Spleen (tissue), 7 donors: ENCODE measurements around the gene PLEKHH1.

ENCODE experiments used
- CTCF ChIP-seq, 11 experiments: fragments of 200-600 bp in 7 of 11; fragments of 450-650 bp in 4 of 11; sonication (generic) in 4 of 11; IDR thresholded peaks in 8 of 11; conservative IDR thresholded peaks in 3 of 11; 1 replicate in 7 of 11; 2 replicates in 4 of 11; pipeline versions ENCODE4 v1.4.0 to v1.8.0; 2016 to 2021; ENCODE audit warnings: antibody characterized with exemption in 11 of 11, inconsistent platforms in 4 of 11, mild to moderate bottlenecking in 1 of 11
- POLR2A ChIP-seq, 3 donors: fragments of 450-650 bp; IDR thresholded peaks; one replicate each; pipeline ENCODE4 v1.5.1; 2017; ENCODE audit warnings: antibody characterized with exemption in 3 of 3, mild to moderate bottlenecking in 1 of 3
- donor health status: DM: no; HTN: no; CAD: no; lungs with moderate emphysema.
- donor health status: DM: no; HTN: no; CAD: no.
- donor health status: DM: no; HTN: no; CAD: no.

GRCh38 chr14:67487332-67487731 is 45.8 kb upstream of the PLEKHH1 start:
- TF ChIP-seq CTCF (IDR thresholded peaks at IDR 0.05 in 8 of 11, conservative IDR thresholded peaks at IDR 0.05 in 3 of 11) (no peak), POLR2A (IDR thresholded peaks at IDR 0.05) (no peak)
